Thoracic aorta (tissue), 2 donors: ENCODE data around the gene WNT10A. TPM values are rescaled to one million over a fixed set of nuclear protein-coding genes. Genes with fewer than 3 reads are reported as not detected.

Source experiments
- ATAC-seq: fragments of 150-250 bp; one replicate; pipeline ENCODE4 v1.8.0; 2017; ENCODE audit warnings: low read depth; ENCODE audit not compliant: insufficient number of reproducible peaks, low FRiP score
- DNase-seq: peaks from one replicate; pipeline ENCODE4 v3.0.0-alpha.2; 2020; ENCODE audit warnings: low spot score
- H3K27ac ChIP-seq, 2 donors: fragments of 200-600 bp; sonication (generic); 1 replicate in 1 of 2; 2 replicates in 1 of 2; pipeline ENCODE4 v1.5.1; 2016; ENCODE audit warnings: mild to moderate bottlenecking in 2 of 2, moderate library complexity in 2 of 2
- H3K27me3 ChIP-seq: fragments of 200-600 bp; sonication (generic); replicated peaks from 2 replicates; pipeline ENCODE4 v1.6.0; 2016; ENCODE audit warnings: mild to moderate bottlenecking; ENCODE audit not compliant: insufficient read depth
- H3K36me3 ChIP-seq: fragments of 200-600 bp; sonication (generic); one replicate; pipeline ENCODE4 v1.5.1; 2016
- H3K4me1 ChIP-seq, 2 donors: fragments of 200-600 bp; sonication (generic); 1 replicate in 1 of 2; 2 replicates in 1 of 2; pipeline versions ENCODE4 v1.5.1 to v1.6.0; 2016; ENCODE audit warnings: low read depth in 2 of 2, mild to moderate bottlenecking in 1 of 2; ENCODE audit not compliant: control insufficient read depth in 1 of 2
- H3K4me3 ChIP-seq: fragments of 200-600 bp; sonication (generic); 2 replicates; pipeline ENCODE4 v1.5.1; 2016; ENCODE audit warnings: mild to moderate bottlenecking
- H3K9me3 ChIP-seq: fragments of 200-600 bp; sonication (generic); 2 replicates; pipeline ENCODE4 v1.5.1; 2016
- total RNA-seq, 2 donors: library from RNA; depleted of rRNA; stranded (reverse); fragments of >200 nt; gene quantifications; one replicate each; pipeline versions ENCODE4 v1.1.0 to v1.2.3, GENCODE V29; 2016
- TF ChIP-seq, protein P1 (sequence below): fragments of 200-600 bp; sonication (generic); IDR thresholded peaks from one replicate; pipeline ENCODE4 v1.5.1; 2019; ENCODE audit warnings: antibody characterized with exemption

The WNT10A gene
- total RNA-seq, 2 donors from 2014 or later = 1.6 TPM; not detected in 1

GRCh38 chr2:218885981-218886947 is 5.6 kb downstream of the WNT10A start:
- no peak for ATAC-seq
- Histone ChIP-seq H3K4me3 (no peak overlapping the region), H3K9me3 (no peaks in the 10 kb centered on the region), H3K27ac (no peak overlapping the region), H3K27me3 (no peaks in the 10 kb centered on the region), H3K36me3 (no peaks in the 10 kb centered on the region), H3K4me1 (peaks cover 0 to 5% of the 10 kb centered on the region in 2 donors)
- DNase-seq = no peak
- TF ChIP-seq, protein P1, sequence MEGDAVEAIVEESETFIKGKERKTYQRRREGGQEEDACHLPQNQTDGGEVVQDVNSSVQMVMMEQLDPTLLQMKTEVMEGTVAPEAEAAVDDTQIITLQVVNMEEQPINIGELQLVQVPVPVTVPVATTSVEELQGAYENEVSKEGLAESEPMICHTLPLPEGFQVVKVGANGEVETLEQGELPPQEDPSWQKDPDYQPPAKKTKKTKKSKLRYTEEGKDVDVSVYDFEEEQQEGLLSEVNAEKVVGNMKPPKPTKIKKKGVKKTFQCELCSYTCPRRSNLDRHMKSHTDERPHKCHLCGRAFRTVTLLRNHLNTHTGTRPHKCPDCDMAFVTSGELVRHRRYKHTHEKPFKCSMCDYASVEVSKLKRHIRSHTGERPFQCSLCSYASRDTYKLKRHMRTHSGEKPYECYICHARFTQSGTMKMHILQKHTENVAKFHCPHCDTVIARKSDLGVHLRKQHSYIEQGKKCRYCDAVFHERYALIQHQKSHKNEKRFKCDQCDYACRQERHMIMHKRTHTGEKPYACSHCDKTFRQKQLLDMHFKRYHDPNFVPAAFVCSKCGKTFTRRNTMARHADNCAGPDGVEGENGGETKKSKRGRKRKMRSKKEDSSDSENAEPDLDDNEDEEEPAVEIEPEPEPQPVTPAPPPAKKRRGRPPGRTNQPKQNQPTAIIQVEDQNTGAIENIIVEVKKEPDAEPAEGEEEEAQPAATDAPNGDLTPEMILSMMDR = no peak

GRCh38 chr2:218887079-218887478 is 6.4 kb downstream of the WNT10A start:
- H3K27ac ChIP-seq = no peak overlapping the region
- no peaks in the 10 kb centered on the region for H3K27me3 ChIP-seq
- H3K4me3 ChIP-seq = no peak overlapping the region
- DNase-seq (no peak), ATAC-seq (no peak)
- peaks cover 0 to 5% of the 10 kb centered on the region in 2 donors for H3K4me1 ChIP-seq
- H3K9me3 ChIP-seq = no peaks in the 10 kb centered on the region
- H3K36me3 ChIP-seq = no peaks in the 10 kb centered on the region
- TF ChIP-seq, protein P1 = no peak

DNA sequence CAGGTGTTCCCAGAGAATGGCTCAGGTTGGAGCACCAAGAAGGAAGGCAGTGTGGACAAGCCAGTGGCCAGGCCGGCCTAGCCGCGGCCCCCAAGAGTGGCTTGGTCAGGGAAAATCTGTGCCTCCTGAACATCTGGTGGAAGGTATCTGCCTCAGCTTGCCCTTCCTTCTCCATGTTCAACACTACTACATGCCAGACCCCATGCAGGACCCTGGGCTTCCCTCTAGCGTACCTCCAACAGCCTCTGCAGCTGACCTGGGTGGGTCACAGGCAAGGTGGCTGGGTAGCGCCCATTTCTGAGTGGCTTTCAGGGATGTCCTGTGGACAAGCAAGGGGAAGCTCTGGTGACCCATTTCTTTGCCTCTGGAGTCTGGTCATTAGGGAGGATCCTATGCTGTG is 7.7 kb downstream of the WNT10A start:
- TF ChIP-seq, protein P1 = no peak
- H3K4me1 ChIP-seq = peaks cover 5 to 14% of the 10 kb centered on the region in 2 donors
- no peaks in the 10 kb centered on the region for H3K9me3 ChIP-seq
- no peak for DNase-seq
- no peaks in the 10 kb centered on the region for H3K36me3 ChIP-seq
- H3K4me3 ChIP-seq = no peak overlapping the region
- no peak for ATAC-seq
- H3K27me3 ChIP-seq = no peaks in the 10 kb centered on the region
- no peak overlapping the region for H3K27ac ChIP-seq

DNA sequence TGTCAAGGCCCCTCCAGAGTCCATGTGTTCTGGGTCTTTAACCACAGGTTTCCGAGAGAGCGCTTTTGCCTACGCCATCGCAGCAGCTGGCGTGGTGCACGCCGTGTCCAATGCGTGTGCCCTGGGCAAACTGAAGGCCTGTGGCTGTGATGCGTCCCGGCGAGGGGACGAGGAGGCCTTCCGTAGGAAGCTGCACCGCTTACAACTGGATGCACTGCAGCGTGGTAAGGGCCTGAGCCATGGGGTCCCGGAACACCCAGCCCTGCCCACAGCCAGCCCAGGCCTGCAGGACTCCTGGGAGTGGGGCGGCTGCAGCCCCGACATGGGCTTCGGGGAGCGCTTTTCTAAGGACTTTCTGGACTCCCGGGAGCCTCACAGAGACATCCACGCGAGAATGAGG is 9.3 kb downstream of the WNT10A start:
- no peak for DNase-seq
- Histone ChIP-seq H3K4me3 (no peak overlapping the region), H3K9me3 (no peaks in the 10 kb centered on the region), H3K27me3 (peaks cover under 1% of the 10 kb centered on the region), H3K36me3 (no peaks in the 10 kb centered on the region), H3K27ac (no peak overlapping the region), H3K4me1 (peaks cover 7 to 11% of the 10 kb centered on the region in 2 donors)
- no peak for ATAC-seq
- TF ChIP-seq, protein P1 = no peak

- H3K27me3 ChIP-seq = peaks cover 4% of the 10 kb centered on the region
- TF ChIP-seq, protein P1 = no peak
- H3K36me3 ChIP-seq = no peaks in the 10 kb centered on the region
- no peak for DNase-seq
- H3K4me3 ChIP-seq = no peak overlapping the region
- ATAC-seq = no peak
- H3K9me3 ChIP-seq = no peaks in the 10 kb centered on the region
- H3K4me1 ChIP-seq = peaks cover 7 to 11% of the 10 kb centered on the region in 2 donors
- H3K27ac ChIP-seq = no peak overlapping the region
Observed at GRCh38 chr2:218890369-218890768, 9.7 kb downstream of the WNT10A start.
